GM19467 (cell line): ENCODE measurements around the gene GNG7.
"Not testable (repeated sequence)": the region's sequence is repeated elsewhere in the genome, so short reads cannot be mapped to it uniquely, and the experiment has no call there.

Experiments
- ATAC-seq: cut with Tn5 transposase; IDR thresholded peaks from one replicate; pipeline ENCODE4 v1.9.1; 2021; ENCODE audit warnings: mild to moderate bottlenecking, moderate library complexity; ENCODE audit not compliant: unreplicated experiment

GNG7 gene

DNA sequence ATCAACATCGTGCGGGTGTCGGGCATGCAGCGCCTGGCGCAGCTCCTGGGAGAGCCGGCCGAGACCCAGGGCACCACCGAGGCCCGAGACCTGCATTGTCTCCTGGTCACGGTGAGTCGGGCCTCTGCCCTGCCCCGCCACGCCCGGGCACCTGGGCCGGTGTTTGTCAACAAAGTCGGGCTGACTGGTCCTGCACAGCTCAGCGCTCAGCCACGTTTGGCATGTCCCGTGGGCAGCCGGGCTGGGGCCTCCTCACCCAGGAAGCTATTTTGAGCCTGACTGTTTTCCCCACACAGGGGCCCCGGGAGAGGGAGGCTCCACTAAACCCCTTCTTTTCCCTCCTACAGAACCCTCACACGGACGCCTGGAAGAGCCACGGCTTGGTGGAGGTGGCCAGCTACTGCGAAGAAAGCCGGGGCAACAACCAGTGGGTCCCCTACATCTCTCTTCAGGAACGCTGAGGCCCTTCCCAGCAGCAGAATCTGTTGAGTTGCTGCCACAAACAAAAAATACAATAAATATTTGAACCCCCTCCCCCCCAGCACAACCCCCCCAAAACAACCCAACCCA lies 225.3 kb downstream of the GNG7 start:
- no peak for ATAC-seq

DNA sequence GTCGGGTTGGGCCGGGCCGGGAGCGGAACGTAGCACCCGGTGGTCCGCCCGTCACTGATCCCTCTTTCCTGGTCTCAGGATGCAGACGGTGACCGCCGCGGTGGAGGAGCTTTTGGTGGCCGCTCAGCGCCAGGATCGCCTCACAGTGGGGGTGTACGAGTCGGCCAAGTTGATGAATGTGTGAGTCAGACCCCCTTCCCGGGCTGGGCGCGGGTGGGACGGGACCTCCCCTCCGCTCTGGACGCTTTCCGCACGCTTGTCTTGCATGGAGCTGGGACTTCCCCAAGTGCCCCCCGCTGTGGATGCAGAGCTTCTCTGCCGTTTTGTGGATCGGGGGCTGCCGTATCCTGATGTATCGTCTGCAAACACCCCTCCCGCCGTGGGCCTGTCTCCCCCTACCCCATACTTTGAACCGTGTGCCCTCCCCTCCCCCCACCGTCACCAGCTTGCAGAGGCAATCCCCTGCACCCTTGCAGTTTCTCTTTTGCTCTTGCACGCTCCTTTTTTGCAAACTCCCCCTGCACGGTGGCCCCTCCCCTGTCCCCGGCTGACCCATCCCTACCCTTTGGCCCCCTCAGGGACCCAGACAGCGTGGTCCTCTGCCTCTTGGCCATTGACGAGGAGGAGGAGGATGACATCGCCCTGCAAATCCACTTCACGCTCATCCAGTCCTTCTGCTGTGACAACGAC lies 225.9 kb downstream of the GNG7 start:
- peak; percentile 9 for ATAC-seq

DNA sequence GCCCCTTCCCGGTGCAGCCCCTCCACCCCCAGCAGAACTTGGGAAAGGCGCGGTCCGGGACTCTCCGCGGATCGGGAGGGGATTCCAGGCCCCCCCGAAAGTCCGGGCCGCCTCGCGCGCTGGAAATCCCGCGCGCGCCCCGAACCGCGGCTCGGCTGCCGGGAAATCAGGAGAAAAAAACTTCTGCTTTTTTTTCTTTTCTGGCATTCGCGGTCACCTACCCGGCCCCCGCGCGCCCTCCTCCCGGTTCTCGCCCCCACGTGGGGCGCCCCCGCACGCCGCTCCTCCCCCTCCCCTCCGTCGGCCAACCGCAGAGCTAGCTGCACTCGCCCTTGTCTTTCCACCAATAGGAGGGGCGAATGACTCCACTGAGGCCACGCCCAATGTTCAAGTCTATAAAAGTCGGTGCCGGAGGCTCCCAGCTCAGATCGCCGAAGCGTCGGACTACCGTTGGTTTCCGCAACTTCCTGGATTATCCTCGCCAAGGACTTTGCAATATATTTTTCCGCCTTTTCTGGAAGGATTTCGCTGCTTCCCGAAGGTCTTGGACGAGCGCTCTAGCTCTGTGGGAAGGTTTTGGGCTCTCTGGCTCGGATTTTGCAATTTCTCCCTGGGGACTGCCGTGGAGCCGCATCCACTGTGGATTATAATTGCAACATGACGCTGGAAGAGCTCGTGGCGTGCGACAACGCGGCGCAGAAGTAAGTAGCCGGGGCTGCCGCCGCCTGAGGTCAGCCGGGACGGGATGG lies 226.6 kb downstream of the GNG7 start, which contains the start of gene GADD45B:
GADD45B (plus strand) TSS at position 426 of the 749 bp plus-strand sequence; CDS start at position 658, 232 bp downstream.
- ATAC-seq = peak; percentile 45

GRCh38 chr19:2475018-2475701 lies 227.3 kb downstream of the GNG7 start:
- peak; percentile 3 for ATAC-seq

DNA sequence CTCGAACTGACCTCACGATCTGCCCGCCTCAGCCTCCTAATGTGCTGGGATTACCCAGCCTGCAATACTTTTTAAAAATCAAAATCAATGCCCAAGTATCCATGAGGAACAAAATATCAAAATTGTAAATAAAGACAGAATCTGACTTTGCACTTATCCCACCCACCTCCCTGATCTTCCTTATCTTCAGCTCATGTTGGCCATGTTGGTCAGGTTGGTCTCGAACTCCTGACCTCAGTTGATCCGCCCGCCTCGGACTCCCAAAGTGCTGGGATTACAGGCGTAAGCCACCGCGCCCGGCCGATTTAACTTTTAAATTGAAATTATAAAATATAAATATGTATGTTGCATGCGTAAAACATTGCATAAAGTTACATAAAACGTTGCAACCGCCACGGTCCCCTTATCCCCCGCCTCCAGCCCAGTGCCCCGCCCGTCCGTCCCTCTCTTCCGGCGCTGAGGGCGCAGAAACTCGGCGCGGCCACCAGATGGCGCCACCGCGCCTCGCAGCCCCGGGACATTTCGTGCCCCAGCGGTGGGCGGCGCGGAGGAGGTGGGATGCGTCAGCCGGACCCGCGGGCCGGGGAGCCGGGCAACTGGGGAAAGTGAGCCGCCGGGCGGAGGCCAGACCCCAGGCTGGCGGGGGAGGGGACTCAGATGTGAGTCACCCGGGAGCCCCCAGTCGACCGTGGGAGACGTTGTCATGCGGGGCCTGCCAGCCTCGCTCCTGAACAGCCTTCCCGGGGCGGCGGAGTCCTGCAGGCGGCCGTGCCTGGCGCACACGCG lies 228.1 kb downstream of the GNG7 start:
- peak; percentile 22 for ATAC-seq

- not testable (repeated sequence) for ATAC-seq
These were observed 232.6 kb downstream of the GNG7 start for GRCh38 chr19:2469915-2470200.

DNA sequence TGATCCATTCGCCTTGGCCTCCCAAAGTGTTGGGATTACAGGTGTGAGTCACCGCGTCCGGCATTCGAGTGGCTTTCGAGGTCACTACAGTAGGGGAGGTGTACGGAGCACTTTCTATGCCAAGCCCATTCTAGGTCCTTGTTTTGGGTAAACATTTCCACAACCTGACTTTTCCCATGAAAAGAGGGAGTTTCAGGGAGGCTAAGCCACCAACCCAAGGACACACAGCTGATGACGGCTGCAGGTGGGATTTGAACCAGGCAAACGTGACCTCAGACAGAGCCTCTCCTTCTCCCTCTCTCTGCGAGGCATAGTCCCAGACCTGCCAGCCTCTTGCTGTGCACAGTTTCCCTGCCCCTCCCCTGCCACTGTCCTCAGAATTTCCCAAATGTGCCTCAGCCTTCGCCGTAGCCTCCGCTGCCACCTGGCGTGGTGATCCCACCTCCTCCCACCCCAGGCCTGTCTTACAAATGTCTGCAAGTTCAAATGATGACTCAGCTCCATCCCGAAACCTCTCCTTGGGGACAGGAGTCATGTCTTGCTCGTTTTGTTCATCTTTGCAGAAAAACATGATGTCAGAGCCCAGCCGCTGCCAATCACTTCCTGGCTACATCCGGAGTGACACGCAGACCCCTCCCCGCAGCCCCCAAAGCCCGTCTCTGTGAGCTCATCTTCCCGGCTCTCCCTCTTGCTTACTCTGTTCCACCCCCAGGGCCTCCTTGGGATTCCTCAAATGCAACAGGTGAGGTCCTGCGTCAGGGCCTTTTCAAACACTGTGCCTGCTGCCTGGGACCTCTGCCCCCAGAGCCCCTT lies 233.2 kb downstream of the GNG7 start:
- ATAC-seq = no peak

- no peak for ATAC-seq
These were observed 233.9 kb downstream of the GNG7 start for GRCh38 chr19:2468596-2468995.

DNA sequence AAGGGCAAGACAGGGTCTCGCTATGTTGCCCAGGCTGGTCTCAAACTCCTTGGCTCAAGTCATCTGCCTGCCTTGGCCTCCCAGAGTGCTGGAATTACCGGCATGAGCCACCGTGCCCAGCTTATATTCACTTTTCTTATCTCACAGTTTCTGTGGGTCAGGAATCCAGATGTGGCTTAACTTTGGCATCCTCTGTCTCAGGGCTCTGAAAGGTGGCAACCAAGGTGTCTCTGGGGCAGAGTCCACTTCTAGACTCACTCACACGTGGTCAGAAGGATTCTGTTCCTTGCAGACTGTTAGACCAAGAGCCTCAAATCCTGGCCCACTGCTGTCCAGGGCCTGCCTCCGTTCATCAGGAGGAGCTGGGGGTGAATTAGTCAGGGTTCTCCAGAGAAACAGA lies 238.1 kb downstream of the GNG7 start:
- ATAC-seq = no peak

- not testable (repeated sequence) for ATAC-seq
These were observed 238.8 kb downstream of the GNG7 start for GRCh38 chr19:2463694-2464093.

- ATAC-seq = no peak
These were observed 239.7 kb downstream of the GNG7 start for GRCh38 chr19:2462635-2463421.

DNA sequence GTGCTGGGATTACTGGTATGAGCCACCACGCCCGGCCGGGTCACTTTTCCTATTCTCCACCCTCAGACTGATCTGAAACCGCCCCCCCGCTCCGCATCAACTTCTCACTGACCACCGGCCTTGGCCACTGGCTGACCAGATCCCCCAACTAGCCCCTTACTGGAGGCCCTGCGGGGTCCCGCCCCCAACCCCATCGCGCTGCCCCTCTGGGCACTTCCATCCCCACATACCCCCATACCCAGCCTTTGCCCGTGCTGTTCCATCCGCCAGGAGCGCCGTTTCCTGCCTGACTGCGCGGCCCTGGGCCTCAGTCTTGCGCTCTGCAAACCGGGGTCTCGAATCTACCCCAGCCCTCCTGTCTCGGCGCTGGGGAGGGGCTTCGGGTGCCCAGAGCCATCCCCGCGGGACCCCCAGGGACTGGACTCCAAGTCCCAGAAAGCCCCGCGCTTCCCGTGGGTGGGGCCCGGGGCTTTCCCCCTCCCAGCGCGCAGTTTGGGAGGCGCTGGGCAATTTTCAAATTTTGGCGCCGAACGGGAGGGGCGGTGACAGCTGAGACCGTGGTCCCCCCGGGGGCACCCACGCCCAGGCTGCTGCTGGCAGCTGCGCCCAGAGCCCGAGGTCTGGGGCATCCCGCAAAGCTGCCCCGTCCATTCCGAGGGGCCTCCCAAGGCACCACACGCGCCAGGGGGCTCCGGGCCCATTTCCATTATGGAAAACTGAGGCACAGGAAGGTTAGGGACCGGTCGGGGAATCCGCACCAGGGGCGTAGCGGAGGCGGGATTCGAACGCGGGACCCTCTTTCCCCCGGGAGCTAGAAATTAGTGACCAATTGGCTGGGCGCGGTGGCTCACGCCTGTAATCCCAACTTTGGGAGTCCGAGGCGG lies 240.5 kb downstream of the GNG7 start:
- ATAC-seq = no peak
